Activated CD4-positive, alpha-beta T cell treated with anti-CD3 and anti-CD28 coated beads for 36 hours (primary cell): ENCODE results near the gene ASIP. TPM values are rescaled to one million over a fixed set of nuclear protein-coding genes. Genes with fewer than 3 reads are reported as not detected.
"Not testable (repeated sequence)": the region's sequence is repeated elsewhere in the genome, so short reads cannot be mapped to it uniquely, and the experiment has no call there.

Source experiments
- ATAC-seq: fragments of 200-7000 bp; cut with Tn5 transposase; one replicate; pipeline ENCODE4 v1.10.0; 2021; ENCODE audit warnings: mild to moderate bottlenecking, moderate library complexity
- CTCF ChIA-PET: fragments of 350-600 bp; sonication (Branson Sonifier 250); formaldehyde crosslinking; loops from one replicate; lab custom pipeline; 2021; ENCODE audit warnings: antibody characterized with exemption; lab: Charles Lee
- POLR2A ChIA-PET: fragments of 350-600 bp; sonication (Branson Sonifier 250); formaldehyde crosslinking; loops from one replicate; lab custom pipeline; 2021; ENCODE audit warnings: antibody characterized with exemption, inconsistent platforms; lab: Charles Lee
- DNase-seq: peaks from one replicate; pipeline ENCODE4 v3.0.0-alpha.2; 2020
- H3K27ac Mint-ChIP-seq: one replicate; pipeline ENCODE4 v1.8.0; 2021; ENCODE audit warnings: mixed read lengths
- H3K27me3 Mint-ChIP-seq: one replicate; pipeline ENCODE4 v1.8.0; 2021; ENCODE audit warnings: mixed read lengths
- H3K36me3 Mint-ChIP-seq: one replicate; pipeline ENCODE4 v1.8.0; 2021; ENCODE audit warnings: low read depth, mixed read lengths
- H3K4me1 Mint-ChIP-seq: one replicate; pipeline ENCODE4 v1.8.0; 2021; ENCODE audit warnings: mixed read lengths
- H3K4me3 Mint-ChIP-seq: one replicate; pipeline ENCODE4 v1.8.0; 2021; ENCODE audit warnings: mild to moderate bottlenecking, moderate library complexity, mixed read lengths
- H3K9me3 Mint-ChIP-seq: one replicate; pipeline ENCODE4 v1.8.0; 2021; ENCODE audit warnings: low read depth, mixed read lengths
- intact Hi-C, 2 experiments: fragments of 100-400 bp; cut with DNase I in 1 of 2; cut with micrococcal nuclease in 1 of 2; formaldehyde crosslinking; loops; one replicate each; pipeline versions ENCODE4 v1.14.2 to v1.15.1; 2022 to 2024; cut with DNase I, micrococcal nuclease
- total RNA-seq, 2 experiments: library from RNA; stranded (reverse); gene quantifications; one replicate each; pipeline ENCODE4 v1.2.3, GENCODE V29; 2021

The ASIP gene
- total RNA-seq, 2 experiments from 2014 or later: not detected

- DNase-seq, H3K27ac Mint-ChIP-seq, H3K9me3 Mint-ChIP-seq, H3K4me3 Mint-ChIP-seq, H3K36me3 Mint-ChIP-seq, POLR2A ChIA-PET, ATAC-seq, intact Hi-C loops, H3K27me3 Mint-ChIP-seq: not testable (repeated sequence)
- peaks cover 19% of the 10 kb centered on the region for H3K4me1 Mint-ChIP-seq
- CTCF ChIA-PET: interaction anchor here (1.0 to 1.1 kb wide), 2 partner anchors 9 to 71 kb away, joined by 3 read pairs; no protein-coding TSS in a partner anchor
These were observed 792 bp downstream of the ASIP start for GRCh38 chr20:34242015-34242414.

- Mint-ChIP-seq H3K4me3 (no peak overlapping the region), H3K27ac (no peak overlapping the region), H3K4me1 (peaks cover 24% of the 10 kb centered on the region), H3K36me3 (no peaks in the 10 kb centered on the region), H3K9me3 (peaks cover 6% of the 10 kb centered on the region), H3K27me3 (no peaks in the 10 kb centered on the region)
- CTCF ChIA-PET: interaction anchor here (0.7 to 1.1 kb wide), 2 partner anchors 10 to 136 kb away, joined by 3 read pairs; no protein-coding TSS in a partner anchor
- ATAC-seq: no peak
- POLR2A ChIA-PET: no interaction called here
- intact Hi-C loops: no loop called here
- DNase-seq: no peak
These were observed 1.7 kb downstream of the ASIP start for GRCh38 chr20:34242879-34243278.

DNA sequence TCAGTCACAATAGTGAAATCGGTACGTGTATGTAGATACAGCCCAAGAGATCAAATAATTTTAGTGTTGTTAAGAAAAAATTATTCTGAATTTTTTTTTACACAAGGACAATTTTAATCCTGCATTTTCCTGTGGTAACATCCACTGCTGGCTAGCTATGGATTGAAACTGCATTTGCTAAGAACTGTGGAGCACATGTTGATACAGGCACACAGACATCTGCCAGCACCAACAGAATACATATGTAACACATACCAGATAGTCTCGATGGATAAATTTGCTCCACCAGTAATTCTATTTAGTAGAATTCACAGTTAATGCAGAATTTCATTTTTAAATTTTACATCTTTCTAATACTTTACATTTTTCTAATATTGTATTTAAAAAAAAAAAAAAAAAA, 2.2 kb downstream of the ASIP start:
- H3K36me3 Mint-ChIP-seq: no peaks in the 10 kb centered on the region
- no peak for DNase-seq
- H3K27me3 Mint-ChIP-seq: no peaks in the 10 kb centered on the region
- intact Hi-C loops: no loop called here
- no peak overlapping the region for H3K27ac Mint-ChIP-seq
- H3K4me1 Mint-ChIP-seq: peaks cover 24% of the 10 kb centered on the region
- no peak overlapping the region for H3K4me3 Mint-ChIP-seq
- no peak for ATAC-seq
- ChIA-PET CTCF (interaction anchor here (0.7 kb wide), 1 partner anchor 137 kb away, joined by 3 read pairs; no protein-coding TSS in a partner anchor), POLR2A (no interaction called here)
- peaks cover 1% of the 10 kb centered on the region for H3K9me3 Mint-ChIP-seq

GRCh38 chr20:34246126-34246626, 5.0 kb downstream of the ASIP start:
- no peak for ATAC-seq
- DNase-seq: no peak
- H3K4me3 Mint-ChIP-seq: no peak overlapping the region
- ChIA-PET CTCF (no interaction called here), POLR2A (no interaction called here)
- peaks cover 22% of the 10 kb centered on the region for H3K4me1 Mint-ChIP-seq
- H3K36me3 Mint-ChIP-seq: no peaks in the 10 kb centered on the region
- intact Hi-C loops: no loop called here
- H3K27ac Mint-ChIP-seq: no peak overlapping the region
- H3K9me3 Mint-ChIP-seq: no peaks in the 10 kb centered on the region
- H3K27me3 Mint-ChIP-seq: no peaks in the 10 kb centered on the region

DNA sequence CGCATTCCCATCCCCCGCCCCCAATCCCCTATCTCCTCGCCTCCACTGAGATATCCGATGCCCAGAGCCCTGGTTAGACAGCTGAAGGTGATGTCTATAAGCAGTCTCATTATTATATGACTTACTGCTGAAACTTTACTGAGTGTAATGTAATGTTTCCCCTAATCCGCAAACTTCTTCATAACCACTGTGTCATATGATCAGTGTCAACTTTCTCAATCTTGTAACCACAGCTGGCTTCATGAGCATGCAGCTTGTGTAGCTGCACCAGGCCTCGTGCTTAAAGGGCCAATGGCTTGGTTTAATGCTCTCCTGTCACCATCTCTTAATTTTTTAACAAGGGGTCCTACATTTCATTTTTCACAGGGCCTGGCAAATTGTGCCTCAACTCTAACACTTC, 8.1 kb downstream of the ASIP start:
- intact Hi-C loops: no loop called here
- DNase-seq (peak; percentile 46), ATAC-seq (peak; percentile 85)
- Mint-ChIP-seq H3K4me1 (peaks cover 22% of the 10 kb centered on the region), H3K9me3 (no peaks in the 10 kb centered on the region), H3K4me3 (no peak overlapping the region), H3K27me3 (no peaks in the 10 kb centered on the region), H3K27ac (no peak overlapping the region), H3K36me3 (no peaks in the 10 kb centered on the region)
- POLR2A ChIA-PET: interaction anchor here (0.5 to 0.7 kb wide), 2 partner anchors 52 to 105 kb away, joined by 4 to 8 read pairs; no protein-coding TSS in a partner anchor
- CTCF ChIA-PET: interaction anchor here (0.7 to 2.3 kb wide), 2 partner anchors 8 to 945 kb away, joined by 3 to 7 read pairs; no protein-coding TSS in a partner anchor

DNA sequence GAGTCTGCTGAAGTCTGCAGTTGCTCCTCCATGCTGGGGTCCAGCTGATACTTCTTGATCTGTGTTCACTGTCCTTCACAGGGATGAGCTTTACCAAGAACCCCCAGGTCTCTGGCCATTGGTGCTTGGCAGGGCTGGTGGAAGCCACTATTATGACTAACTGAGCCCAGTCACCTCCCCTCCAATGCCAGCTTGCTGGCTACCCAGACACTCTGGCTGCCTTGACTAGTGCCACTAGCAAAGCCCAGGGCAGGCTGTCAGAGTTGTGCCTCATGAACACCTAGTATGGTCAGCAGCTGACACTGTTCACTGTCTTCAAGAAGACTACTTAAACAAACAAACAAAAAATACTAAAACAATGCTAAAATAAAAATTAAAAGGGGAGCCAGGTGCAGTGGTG, 8.8 kb downstream of the ASIP start:
- POLR2A ChIA-PET: interaction anchor here (0.5 kb wide), 1 partner anchor 51 kb away, joined by 4 read pairs; no protein-coding TSS in a partner anchor
- Mint-ChIP-seq H3K27me3 (no peaks in the 10 kb centered on the region), H3K9me3 (no peaks in the 10 kb centered on the region), H3K4me3 (no peak overlapping the region), H3K27ac (no peak overlapping the region), H3K36me3 (no peaks in the 10 kb centered on the region), H3K4me1 (peaks cover 22% of the 10 kb centered on the region)
- intact Hi-C loops: loop anchor here in 1 of 2 experiments (5.0 kb wide), 1 partner anchor 58 kb away; no protein-coding TSS in a partner anchor
- ATAC-seq (no peak), DNase-seq (no peak)
- CTCF ChIA-PET: no interaction called here

DNA sequence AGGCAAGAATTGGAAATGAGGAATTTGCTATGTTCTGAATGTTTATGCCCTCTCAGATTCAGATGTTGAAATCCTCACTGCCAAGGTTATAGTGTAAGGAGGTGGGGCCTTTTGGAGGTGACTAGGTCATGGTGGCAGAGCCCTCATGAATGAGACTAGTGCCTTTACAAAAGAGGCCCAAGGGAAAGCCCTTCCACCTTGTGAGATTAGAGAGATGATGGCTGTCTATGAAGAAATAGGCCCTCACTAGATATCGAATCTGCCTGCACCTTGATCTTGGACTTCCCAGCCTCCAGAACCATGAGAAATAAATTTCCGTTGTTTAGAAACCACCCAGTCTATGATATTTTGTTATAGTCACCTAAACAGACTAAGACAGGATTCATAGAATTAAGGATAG, 10.4 kb downstream of the ASIP start:
- CTCF ChIA-PET: no interaction called here
- no peak overlapping the region for H3K4me3 Mint-ChIP-seq
- H3K9me3 Mint-ChIP-seq: no peaks in the 10 kb centered on the region
- POLR2A ChIA-PET: no interaction called here
- H3K27me3 Mint-ChIP-seq: no peaks in the 10 kb centered on the region
- no peaks in the 10 kb centered on the region for H3K36me3 Mint-ChIP-seq
- DNase-seq: no peak
- intact Hi-C loops: loop anchor here in 1 of 2 experiments (5.0 kb wide), 1 partner anchor 59 kb away; no protein-coding TSS in a partner anchor
- ATAC-seq: no peak
- peaks cover 22% of the 10 kb centered on the region for H3K4me1 Mint-ChIP-seq
- H3K27ac Mint-ChIP-seq: no peak overlapping the region

GRCh38 chr20:34252431-34253086, 11.3 kb downstream of the ASIP start:
- H3K27ac Mint-ChIP-seq, H3K9me3 Mint-ChIP-seq, H3K27me3 Mint-ChIP-seq, DNase-seq, CTCF ChIA-PET, H3K4me3 Mint-ChIP-seq, ATAC-seq, H3K36me3 Mint-ChIP-seq, POLR2A ChIA-PET: not testable (repeated sequence)
- H3K4me1 Mint-ChIP-seq: peaks cover 18% of the 10 kb centered on the region
- intact Hi-C loops: loop anchor here in 1 of 2 experiments (5.0 kb wide), 1 partner anchor 60 kb away; no protein-coding TSS in a partner anchor

GRCh38 chr20:34254979-34255378, 13.8 kb downstream of the ASIP start:
- no peaks in the 10 kb centered on the region for H3K9me3 Mint-ChIP-seq
- H3K27me3 Mint-ChIP-seq: no peaks in the 10 kb centered on the region
- DNase-seq (no peak), ATAC-seq (no peak)
- H3K27ac Mint-ChIP-seq: no peak overlapping the region
- intact Hi-C loops: loop anchor here in 1 of 2 experiments (5.0 kb wide), 1 partner anchor 63 kb away; no protein-coding TSS in a partner anchor
- H3K4me3 Mint-ChIP-seq: no peak overlapping the region
- ChIA-PET CTCF (interaction anchor here (0.7 kb wide), 2 partner anchors 24 to 137 kb away, joined by 3 to 4 read pairs; no protein-coding TSS in a partner anchor), POLR2A (no interaction called here)
- H3K4me1 Mint-ChIP-seq: peaks cover 7% of the 10 kb centered on the region
- H3K36me3 Mint-ChIP-seq: no peaks in the 10 kb centered on the region

GRCh38 chr20:34256629-34257124, 15.5 kb downstream of the ASIP start:
- DNase-seq: no peak
- H3K4me1 Mint-ChIP-seq: peaks cover 5% of the 10 kb centered on the region
- CTCF ChIA-PET: interaction anchor here (0.7 to 2.3 kb wide), 7 partner anchors 9 to 451 kb away, joined by 3 to 7 read pairs (median 4); no protein-coding TSS in a partner anchor
- no peak overlapping the region for H3K4me3 Mint-ChIP-seq
- intact Hi-C loops: no loop called here
- no peak overlapping the region for H3K27ac Mint-ChIP-seq
- no peaks in the 10 kb centered on the region for H3K9me3 Mint-ChIP-seq
- POLR2A ChIA-PET: interaction anchor here (0.9 kb wide), 1 partner anchor 40 kb away, joined by 4 read pairs; no protein-coding TSS in a partner anchor
- no peak for ATAC-seq
- H3K27me3 Mint-ChIP-seq: no peaks in the 10 kb centered on the region
- H3K36me3 Mint-ChIP-seq: no peaks in the 10 kb centered on the region

- H3K36me3 Mint-ChIP-seq: no peaks in the 10 kb centered on the region
- no peaks in the 10 kb centered on the region for H3K9me3 Mint-ChIP-seq
- no peak overlapping the region for H3K4me3 Mint-ChIP-seq
- DNase-seq: no peak
- H3K27ac Mint-ChIP-seq: no peak overlapping the region
- ATAC-seq: no peak
- intact Hi-C loops: no loop called here
- no peaks in the 10 kb centered on the region for H3K4me1 Mint-ChIP-seq
- CTCF ChIA-PET: interaction anchor here (0.5 to 1.2 kb wide), 4 partner anchors 53 to 474 kb away, joined by 3 to 4 read pairs (median 3); no protein-coding TSS in a partner anchor
- POLR2A ChIA-PET: interaction anchor here (0.6 kb wide), 1 partner anchor 421 kb away, joined by 4 read pairs; no protein-coding TSS in a partner anchor
- H3K27me3 Mint-ChIP-seq: no peaks in the 10 kb centered on the region
These were observed 19.2 kb downstream of the ASIP start for GRCh38 chr20:34260208-34260942.
